Endometrial microvascular endothelial cells (primary cell): ENCODE results near the gene PTPRU. TPM values are rescaled to one million over a fixed set of nuclear protein-coding genes. Genes with fewer than 3 reads are reported as not detected.
"Not testable (repeated sequence)": the region's sequence is repeated elsewhere in the genome, so short reads cannot be mapped to it uniquely, and the experiment has no call there.

ENCODE experiments used
- in situ Hi-C: cut with HindIII; loops from 2 replicates; pipeline ENCODE4 v1.10.0; 2017; ENCODE audit warnings: low sequenced_read_pairs, low pct_unique_long_range_greater_than_20kb; ENCODE audit errors: inconsistent ontology term
- total RNA-seq: library from RNA; depleted of rRNA; stranded (reverse); fragments of >200 nt; gene quantifications from one replicate; pipeline ENCODE4 v1.2.3, GENCODE V29; 2015; ENCODE audit errors: inconsistent ontology term

PTPRU gene
- total RNA-seq, 1 donor from 2014 or later = 6.1 TPM

GRCh38 chr1:29303201-29304024, 67.1 kb downstream of the PTPRU start:
- in situ Hi-C loops = no loop called here

GRCh38 chr1:29304025-29304684, 67.8 kb downstream of the PTPRU start:
- in situ Hi-C loops = no loop called here

DNA sequence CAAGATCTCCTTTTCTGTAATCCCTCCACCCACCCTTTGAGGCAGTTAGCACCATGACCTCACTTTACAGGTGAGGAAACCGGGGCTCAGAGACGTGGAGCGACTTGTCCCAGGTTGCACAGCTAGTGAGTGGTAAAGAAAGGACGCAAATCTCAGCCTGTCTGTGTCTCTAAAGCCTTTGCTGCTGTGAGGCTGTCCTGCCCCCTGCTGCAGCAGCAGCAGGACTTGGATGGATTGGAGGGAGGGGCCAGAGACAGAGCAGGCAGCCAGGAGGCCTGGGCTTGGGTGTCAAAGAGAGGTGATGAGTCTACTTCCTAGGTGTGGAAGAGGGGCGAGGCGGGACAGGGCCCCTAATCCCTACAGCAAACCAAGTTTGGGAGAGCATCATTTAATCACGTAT, 69.6 kb downstream of the PTPRU start:
- in situ Hi-C loops = no loop called here

DNA sequence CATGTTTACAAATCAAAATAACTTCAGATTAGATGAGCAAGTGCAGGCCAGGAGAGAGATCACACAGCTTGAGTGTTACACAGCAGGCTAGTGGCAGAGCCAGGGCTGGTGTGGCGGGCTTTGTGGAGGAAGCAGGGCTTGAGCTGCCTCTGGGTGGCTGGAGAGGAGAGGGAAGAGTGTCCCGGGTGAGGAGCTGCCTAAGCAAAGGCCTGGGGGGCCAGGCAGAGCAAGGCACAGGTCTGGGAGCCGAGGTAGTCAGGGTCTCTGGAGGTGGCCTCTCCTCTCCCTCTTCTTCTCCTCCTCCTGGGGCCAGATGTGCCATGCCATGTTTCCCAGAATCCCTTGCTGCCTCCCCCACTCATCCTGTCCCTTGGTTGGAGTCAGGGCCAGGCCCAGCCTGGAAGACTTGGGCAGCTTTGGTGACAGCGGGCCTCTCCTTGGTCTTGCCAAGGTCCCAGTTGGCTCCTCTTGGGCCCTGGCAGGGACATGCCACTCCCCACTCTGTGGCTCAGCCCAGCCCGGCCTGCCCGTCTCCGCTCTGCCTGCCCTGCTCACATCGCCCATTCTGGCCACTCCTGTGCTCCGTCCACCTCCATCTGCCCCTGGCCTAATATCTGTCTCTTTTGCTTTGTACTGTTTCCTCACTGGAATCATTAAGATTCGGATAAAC, 70.3 kb downstream of the PTPRU start:
- in situ Hi-C loops = no loop called here

DNA sequence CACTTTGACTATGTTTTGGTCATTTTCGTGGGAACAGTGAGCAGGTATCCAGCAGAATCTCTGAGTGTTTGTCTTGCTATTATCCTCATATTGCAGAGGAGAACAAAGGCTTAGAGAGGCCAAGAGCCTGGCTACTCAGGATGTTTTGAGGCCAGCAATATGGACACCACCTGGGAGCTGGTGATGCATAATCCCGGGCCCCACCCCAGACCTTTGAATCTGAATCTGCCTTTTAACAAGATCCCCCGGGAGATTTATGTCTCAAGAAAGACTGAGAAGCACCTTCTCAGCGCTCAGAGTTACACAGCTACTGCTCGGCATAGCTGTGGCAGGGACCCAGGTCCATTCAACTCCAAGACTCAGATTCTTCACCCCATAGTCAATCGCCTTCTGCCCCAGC, 72.8 kb downstream of the PTPRU start:
- in situ Hi-C loops = no loop called here

DNA sequence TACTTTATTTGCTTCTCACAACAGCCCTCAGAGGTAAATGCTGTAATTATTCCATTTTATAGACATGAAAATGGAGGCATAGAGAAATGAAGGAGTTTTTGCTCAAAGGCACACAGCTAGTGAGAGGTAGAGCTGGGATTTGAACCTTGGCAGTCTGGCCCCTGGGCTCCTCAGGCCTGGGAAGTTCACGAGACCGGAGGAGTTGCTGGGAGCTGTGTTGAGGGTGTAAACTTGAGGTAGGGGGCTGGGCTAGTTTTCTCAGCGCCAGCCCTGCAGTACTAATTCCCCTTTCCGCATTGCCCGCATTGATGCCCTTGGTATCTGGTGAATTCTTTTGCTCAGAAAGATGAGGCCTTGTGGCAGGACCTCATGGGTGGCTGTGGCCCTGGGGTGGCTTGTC, 73.3 kb downstream of the PTPRU start:
- in situ Hi-C loops = no loop called here

GRCh38 chr1:29310616-29311180, 74.4 kb downstream of the PTPRU start:
- in situ Hi-C loops = no loop called here

- in situ Hi-C loops = no loop called here
Observed at GRCh38 chr1:29311352-29312030, 75.2 kb downstream of the PTPRU start.

DNA sequence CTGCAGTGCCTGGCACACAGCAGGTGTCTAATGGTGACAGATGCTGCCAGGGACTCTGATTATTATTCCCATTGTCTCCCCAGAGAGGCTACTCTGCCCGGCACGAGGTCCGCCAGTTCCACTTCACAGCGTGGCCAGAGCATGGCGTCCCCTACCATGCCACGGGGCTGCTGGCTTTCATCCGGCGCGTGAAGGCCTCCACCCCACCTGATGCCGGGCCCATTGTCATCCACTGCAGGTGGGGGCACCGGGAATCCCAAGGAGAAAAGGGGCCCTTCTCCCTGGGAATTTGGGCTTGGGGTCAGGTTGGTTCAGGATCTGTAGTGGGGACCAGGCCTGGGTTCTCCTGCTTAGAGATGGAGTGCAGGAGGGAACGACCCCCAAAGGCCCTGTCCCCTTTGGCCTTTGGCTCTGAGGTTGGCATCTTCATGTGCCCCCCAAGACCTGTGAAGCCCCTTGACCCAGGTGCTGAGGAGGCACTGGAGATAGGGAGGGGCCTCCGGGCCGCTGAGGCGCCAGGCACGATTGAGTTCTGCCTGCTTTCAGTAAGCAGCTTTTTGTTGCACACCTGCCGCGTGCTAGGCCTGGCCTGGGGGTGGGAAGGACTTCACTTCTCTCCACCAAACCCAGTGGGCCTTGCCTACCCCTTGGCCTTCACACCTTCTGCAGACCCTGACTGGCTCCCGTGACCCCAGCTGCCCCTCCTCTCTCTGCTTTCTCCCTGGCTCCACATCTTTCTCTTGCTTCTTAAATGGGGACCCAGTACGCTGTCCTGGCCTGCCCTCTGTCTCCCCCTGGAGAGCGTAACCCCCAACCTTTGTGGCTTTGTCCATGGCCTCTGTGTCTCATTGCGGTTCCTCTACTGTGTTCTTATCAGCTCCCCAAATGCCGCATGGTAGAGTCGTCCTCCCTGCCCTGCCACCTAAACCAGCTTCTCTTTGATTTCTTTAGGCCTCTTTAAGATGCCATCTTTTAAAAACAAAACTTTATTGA, 76.4 kb downstream of the PTPRU start:
- in situ Hi-C loops = no loop called here

DNA sequence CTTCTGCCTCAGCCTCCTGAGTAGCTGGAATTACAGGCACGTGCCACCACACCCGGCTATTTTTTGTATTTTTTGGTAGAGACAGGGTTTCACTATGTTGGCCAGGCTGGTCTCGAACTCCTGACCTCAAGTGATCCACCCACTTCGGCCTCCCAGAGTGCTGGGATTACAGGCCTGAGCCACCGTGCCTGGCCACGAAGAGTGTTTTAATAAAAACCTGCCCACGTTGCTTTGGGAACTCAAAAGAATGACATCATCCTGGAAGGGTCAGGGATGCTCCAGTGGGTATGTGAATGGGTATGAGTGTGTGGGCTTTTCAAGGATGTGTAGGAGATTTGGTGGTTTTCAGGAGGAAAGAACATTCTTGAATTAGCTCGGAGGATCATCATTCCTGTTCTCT, 78.4 kb downstream of the PTPRU start:
- in situ Hi-C loops = not testable (repeated sequence)

- in situ Hi-C loops = no loop called here
Observed at GRCh38 chr1:29315262-29315661, 78.9 kb downstream of the PTPRU start.

GRCh38 chr1:29315876-29316275, 79.6 kb downstream of the PTPRU start:
- in situ Hi-C loops = no loop called here

GRCh38 chr1:29317063-29317915, 81.0 kb downstream of the PTPRU start:
- in situ Hi-C loops = no loop called here

GRCh38 chr1:29317916-29318530, 81.7 kb downstream of the PTPRU start:
- in situ Hi-C loops = no loop called here

- in situ Hi-C loops = no loop called here
Observed at GRCh38 chr1:29318724-29319123, 82.4 kb downstream of the PTPRU start.

DNA sequence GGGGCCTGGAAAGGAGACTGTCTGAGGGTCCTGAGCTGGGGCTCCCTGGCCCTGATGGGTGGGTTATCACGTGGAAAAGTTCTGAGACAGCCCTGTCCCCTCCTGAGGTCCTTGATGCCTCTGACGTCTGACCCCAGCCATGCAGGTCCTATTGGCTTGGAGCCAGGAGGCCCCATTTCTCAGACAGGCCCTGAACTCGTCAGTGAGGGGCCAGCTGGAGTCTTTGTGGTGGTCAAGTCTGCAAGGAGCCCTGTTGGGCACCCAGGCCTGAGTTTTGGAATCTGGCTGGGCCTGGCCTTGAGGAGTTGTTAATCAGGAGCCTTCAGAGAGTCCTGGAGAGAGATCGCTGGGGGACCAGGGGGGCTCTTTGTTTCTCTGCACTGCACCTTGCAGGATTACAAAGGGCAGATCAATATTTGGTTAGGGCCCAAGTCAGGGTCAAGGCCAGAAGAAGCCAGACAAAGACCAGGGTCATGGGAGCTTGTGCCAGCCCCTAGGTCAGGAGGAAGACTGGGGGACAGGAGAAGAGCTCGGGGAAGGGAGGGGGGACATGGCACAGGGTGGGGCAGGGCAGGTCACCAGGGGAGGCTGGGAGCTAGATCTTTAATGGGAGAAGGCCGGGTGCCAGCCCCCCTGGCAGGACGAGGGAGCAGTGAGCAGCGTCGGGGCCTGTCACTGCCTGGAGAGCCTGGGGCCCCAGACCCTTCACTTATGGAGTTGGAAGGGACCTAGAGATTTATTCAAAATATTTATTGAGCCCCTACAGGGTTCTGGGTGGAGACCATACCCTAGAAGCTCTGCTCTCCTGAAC, 83.2 kb downstream of the PTPRU start:
- in situ Hi-C loops = no loop called here
